GM19467 (cell line): ENCODE measurements around the gene STXBP5L.
"Not testable (repeated sequence)": the region's sequence is repeated elsewhere in the genome, so short reads cannot be mapped to it uniquely, and the experiment has no call there.

ENCODE experiments used
- ATAC-seq: cut with Tn5 transposase; IDR thresholded peaks from one replicate; pipeline ENCODE4 v1.9.1; 2021; ENCODE audit warnings: mild to moderate bottlenecking, moderate library complexity; ENCODE audit not compliant: unreplicated experiment

STXBP5L gene

DNA sequence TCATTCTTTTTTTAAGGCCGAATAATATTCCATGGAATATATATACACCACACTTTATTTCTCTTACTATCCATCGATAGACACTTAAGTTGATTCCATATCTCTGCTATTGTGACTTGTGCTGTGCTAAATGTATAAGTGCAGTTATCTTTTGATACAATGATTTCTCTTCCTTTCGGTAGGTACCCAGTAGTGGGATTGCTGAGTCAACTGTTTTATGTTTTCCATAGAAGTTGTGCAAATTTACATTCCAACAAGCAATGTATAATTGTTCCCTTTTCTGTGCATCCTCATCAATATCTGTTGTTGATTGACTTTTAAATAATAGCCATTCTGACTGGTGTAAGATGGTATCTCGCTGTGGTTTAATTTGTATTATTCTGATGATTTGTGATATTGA is 81.0 kb downstream of the STXBP5L start:
- no peak for ATAC-seq

DNA sequence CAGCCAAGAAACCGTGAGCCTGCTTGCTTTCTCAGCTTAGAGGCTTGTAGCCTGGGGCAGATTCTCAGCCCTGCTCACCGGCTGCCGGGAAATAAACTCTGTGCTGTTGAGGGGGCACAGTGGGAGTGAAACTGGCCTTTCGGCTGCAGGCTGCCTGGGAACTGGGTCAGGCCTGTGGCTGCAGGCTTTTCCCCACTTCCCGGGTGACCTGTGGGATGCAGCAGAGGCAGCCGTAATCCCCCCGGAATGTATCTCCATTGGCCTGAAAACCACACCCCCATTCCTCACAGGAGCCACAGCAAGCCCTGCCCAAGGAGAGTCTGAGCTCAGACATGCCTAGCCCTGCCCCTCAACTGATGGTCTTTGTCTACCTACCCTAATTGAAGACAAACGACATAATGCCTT is 110.9 kb downstream of the STXBP5L start:
- ATAC-seq: no peak

DNA sequence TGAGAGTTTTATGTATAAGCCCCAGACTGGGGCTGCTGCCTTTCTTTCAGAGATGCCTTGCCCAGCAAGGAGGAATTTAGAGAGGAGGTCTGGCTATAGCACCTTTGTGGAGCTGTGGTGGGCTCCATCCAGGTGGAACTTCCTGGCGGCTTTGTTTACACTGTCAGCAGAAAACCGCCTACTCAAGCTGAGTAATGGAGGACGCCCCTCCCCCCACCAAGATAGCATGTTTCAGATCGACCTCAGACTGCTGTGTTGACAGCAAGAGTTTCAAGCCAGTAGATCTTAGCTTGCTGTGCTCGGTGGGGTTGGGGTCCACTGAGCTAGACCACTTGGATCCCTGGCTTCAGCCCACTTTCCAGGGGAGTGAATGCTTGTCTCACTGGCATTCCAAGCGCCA is 155.6 kb downstream of the STXBP5L start:
- ATAC-seq: no peak

DNA sequence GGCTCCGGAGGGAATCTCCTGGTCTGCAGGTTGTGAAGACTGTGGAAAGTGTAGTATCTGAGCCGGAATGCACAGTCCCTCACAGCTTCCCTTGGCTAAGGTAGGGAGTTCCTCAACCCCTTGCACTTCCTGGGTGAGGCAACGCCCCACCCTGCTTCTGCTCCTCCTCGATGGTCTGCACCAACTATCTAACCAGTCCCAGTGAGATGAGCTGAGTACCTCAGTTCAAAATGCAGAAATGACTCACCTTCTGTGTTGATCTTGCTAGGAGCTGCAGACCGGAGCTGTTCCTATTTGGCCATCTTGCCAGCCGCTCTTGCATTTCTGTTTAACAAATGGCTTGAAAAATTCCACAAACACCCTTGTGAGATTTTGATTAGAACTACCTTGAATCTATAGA is 156.1 kb downstream of the STXBP5L start:
- no peak for ATAC-seq

DNA sequence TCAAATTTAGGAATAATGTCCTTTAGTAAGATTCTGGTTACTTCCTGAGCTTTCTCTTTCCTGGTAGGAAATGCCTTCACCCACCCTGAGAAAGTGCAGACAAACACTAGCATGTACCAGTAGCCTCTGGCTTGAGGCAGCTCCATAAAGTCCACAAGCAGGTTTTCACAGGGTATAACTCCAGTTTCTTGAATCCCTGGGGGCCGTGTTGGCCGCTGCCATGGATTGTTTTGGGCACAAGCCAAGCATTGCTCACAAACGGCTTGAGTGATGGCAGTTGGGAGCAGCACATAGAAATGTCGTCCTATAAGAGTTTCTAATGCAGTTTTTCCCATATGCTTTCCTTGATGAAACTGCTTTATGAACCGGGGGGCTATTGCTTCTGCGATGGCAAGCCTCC is 164.1 kb downstream of the STXBP5L start:
- ATAC-seq: no peak

DNA sequence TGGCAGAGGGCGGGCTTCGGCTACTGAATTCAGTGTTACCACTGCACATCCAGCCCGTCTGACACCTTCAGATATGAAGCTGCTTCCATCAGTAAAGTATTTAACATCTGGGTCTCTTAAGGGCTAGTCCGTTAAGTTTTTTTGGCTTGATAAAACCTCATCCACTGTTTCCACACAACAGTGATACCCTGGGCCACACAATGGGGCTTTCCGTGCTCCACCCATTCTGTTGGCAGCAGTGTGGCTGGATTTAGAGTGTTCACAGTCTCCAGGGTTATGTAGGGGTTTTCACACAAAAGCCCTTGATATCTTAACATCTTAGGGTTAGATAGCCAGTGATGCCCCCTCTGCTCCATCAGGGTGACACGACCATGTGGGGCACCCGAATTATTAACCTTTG is 165.0 kb downstream of the STXBP5L start:
- no peak for ATAC-seq

DNA sequence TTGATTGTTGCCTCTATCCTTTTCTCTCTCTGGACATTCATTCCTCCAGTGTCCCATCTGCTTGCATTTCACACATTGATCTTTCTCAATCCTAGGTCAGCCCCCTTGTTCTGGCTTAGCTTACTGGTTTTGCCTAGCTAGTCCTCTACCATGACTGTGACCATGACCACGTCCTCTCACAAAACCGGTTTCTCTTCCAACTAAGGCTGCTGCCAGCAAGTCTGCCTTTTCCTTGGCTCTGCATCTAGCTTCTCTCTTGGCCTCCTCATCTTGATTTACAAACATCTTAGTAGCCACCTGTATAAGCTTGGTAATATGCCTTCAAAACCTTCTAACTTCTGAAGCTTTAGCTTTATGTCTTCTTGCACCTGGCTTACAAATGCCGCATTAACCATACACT is 167.2 kb downstream of the STXBP5L start:
- ATAC-seq: no peak

DNA sequence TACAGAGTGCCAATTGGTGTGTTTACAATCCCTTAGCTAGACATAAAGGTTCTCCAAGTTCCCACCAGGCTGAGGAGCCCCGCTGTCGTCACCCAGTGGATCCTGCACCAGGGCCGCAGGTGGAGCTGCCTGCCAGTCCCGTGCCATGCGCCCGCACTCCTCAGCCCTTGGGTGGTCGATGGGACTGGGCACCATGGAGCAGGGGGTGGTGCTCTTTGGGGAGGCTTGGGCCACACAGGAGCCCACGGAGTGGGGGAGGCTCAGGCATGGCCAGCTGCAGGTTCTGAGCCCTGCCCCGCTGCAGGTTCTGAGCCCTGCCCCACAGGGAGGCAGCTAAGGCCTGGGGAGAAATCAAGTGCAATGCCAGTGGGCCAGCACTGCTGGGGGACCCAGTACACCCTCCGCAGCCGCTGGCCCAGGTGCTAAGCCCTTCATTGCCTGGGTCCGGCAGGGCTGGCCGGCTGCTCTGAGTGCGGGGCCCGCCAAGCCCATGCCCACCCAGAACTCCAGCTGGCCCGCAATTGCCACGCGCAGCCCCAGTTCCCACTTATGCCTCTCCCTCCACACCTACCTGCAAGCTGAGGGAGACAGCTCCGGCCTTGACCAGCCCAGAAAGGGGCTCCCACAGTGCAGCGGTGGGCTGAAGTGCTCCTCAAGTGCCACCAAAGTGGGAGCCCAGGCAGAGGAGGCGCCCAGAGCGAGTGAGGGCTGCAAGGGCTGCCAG is 170.5 kb downstream of the STXBP5L start:
- ATAC-seq: not testable (repeated sequence)

DNA sequence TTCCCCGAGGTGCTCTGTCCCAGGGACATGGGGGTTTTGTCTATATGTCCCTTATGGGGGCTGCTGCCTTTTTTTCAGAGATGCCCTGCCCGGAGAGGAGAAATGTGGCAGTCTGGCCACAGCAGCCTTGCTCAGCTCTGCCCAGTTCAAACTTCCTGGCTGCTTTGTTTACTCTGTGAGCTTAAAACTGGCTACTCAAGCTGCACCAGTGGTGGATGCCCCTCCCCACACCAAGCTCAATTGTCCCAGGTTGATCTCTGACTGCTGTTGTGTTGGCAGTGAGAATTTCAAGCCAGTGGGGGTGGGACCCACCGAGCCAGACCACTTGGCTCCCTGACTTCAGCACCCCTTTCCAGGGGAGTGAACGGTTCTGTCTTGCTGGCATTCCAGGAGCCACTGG is 188.9 kb downstream of the STXBP5L start:
- no peak for ATAC-seq

DNA sequence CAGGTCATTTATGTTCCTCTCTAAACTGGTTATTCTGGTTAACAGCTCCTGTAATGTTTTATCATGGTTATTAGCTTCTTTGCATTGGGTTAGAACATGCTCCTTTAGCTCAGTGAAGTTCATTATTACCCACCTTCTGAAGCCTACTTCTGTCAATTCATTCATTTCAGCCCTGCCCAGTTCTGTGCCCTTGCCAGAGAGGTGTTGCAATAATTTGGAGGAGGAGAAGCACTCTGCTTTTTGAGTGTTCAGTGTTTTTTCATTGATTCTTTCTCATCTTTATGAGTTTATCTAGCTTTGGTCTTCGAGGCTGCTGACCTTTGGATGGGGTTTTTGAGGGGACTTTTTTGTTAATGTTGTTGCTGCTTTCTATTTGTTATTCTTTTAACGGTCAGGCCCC is 203.1 kb downstream of the STXBP5L start:
- not testable (repeated sequence) for ATAC-seq

DNA sequence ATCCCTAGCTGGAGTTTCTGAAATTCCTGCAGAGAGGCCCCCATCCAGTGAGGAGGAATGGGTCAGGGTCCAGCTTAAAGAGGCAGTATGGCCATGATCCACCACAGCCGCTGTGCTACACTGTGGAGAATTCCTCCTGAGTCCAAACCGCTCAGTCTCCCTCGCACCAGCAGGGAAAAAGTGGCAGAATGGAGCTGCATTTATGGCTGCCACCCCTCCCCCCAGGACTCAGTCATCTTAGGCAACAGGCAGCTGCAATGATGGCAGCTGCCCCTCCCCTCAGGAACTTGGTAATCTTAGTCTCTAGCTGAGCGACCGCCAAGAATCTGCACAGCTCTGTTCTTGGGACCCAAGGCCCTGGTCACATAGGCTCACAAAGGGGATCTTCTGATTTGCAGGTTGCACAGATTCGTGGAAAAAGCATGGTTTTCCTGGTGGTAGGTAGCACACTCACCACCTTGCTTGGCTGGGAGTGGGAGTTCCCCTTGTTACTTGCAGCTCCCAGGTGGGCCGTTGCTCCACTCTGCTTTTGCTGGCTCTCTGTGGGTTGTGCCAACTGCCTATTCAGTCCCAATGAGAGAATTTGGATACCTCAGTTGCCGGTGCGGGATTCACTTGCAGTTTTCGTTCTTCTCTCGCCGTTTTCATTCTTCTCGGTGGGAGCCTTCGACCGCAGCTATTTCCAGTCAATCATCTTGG is 204.1 kb downstream of the STXBP5L start:
- no peak for ATAC-seq

DNA sequence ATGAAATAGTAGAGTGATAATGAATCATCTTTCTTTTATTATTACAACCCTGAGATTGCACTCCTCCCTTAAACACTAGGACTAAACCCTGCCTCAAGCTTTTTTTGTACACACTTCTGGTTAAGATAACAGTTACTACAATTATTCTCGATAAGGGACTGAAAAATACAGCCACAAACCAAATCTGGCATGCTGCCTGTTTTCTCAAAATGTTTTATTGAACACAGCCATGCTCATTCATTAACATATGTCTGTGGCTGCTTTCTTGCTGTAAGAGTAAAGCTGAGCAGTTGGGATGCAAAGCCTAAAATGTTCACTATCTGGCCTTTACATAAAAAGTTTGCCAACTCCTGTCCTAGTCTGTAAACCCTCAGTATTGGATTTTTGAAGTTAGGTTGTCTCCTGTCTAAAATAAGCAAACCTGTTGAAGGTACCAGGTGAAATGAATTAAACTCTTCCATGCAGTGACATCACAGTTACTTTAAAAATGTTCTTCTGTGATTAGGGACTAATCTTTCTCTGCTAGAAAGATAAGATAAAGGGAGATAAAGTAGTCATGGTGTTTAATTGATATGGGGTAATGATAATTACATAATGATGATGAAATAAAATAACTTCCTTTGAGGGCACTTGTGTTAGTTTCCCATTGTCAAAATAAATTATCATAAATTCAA is 218.2 kb downstream of the STXBP5L start:
- ATAC-seq: no peak

DNA sequence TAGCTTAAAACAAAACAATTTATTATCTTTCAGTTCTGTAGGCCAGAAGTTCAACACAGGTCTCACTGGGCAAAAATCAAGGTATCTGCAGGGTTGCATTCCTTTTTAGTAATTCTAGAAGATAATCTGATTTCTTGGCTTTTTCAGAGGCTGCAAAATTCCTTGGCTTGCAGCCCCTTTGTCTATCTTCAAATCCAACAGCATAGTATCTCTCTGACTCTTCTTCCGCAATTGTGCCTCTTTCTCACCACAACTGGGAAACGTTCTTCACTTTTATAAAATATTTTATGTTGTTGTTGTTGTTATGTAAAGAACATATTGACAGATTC is 218.7 kb downstream of the STXBP5L start:
- ATAC-seq: no peak

DNA sequence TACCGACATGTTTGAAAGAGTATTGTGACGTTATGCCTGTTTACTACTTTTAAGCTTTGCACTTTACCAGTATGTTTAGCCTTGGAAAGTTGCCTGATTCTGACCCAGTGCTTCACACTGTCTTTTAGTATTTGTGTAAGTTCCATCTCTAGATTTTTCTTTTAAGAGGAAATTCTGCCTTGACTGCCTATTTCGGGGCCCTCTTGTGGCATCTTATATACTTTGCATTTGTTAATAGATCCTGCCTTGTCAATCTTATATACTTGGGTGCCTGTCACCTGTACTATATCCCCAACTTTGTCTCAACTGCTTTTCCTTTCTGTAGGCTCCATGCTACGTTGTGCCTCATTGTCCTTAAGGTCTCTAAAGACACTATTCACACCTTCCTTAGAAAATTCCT is 244.6 kb downstream of the STXBP5L start:
- ATAC-seq: no peak

DNA sequence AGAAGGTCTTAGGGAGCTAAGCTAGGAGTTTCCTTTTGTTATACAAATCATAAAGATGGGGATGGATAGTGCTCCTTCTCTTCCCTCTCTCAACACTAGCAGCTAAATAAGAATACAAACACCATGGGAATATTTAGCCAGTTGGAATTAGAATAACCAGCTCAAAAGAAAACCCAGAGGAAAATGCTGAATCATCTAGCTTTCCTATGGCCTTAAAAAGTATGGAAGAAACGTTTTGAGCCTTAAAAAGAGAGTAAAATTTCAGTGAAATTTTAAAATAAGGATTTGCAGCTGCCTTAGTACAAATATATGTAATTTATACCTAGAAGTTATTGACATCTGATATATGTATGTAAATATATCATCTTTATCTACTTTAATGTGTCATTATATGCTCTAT is 245.8 kb downstream of the STXBP5L start:
- ATAC-seq: no peak

DNA sequence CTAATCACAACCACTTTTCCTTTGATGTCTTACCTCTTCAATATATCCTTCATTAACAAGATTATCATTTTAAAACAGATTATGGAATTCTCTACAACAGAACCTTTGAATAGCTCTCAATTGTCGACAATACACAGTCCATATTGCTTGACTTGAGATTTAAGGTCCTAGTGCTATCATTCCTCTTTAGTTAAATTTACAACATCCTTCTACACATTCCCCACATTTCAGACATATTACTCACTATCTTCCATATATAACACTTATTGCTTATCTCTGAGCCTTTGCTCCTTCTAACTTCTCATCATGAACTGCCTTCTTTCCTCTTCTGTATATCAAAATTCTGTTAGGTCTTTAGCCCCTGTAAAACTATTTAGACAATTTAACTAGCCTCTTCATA is 247.0 kb downstream of the STXBP5L start:
- no peak for ATAC-seq

DNA sequence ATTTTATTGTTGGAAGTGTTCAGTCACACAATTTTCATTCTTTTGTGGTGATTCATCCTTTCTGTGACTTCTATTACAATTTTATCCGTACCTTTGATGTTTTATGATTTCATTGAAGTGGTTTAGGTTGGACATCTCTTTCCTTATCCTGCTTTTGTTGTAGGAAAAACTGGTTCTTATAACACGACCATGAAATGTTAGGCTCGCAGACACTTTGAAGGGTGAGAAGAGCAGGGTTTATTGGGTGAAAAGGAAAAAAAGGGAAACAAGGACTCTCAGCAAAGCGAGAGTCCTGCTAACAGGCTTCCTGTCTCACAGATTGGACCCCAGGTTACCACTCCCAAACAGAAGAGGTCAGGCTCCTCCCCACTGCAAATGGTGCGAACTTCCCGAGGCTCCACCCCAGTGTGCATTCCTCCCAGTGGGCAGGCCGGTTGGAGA is 257.4 kb downstream of the STXBP5L start:
- no peak for ATAC-seq

DNA sequence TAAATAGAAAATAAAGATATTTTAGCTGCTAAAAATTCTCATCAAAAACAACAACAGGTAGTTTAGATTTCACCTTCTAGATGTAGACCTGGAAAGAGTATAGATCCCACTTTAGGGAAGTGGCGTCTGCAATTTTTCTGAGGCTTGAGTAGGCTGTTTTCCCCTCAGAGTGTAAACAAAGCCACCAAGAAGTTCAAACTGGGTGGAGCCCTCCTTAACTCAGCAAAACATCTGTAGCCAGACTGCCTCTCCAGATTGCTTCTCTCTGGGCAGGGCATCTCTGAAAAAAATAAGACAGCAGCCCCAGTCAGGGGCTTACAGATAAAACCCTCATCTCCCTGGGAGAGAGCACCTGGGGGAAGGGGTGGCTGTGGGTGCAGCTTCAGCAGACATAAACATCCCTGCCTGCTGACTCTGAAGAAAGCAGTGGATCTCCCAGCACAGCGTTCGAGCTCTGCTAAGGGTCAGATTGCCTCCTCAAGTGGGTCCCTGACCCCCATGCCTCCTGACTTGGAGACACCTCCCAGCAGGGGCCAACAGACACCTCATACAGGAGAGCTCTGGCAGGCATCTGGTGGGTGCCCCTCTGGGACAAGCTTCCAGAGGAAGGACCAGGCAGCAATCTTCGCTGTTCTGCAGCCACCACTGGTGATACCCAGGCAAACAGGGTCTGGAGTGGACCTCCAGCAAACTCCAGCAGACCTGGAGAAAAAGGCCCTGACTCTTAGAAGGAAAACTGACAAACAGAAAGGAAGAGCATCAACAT is 259.6 kb downstream of the STXBP5L start:
- ATAC-seq: no peak

DNA sequence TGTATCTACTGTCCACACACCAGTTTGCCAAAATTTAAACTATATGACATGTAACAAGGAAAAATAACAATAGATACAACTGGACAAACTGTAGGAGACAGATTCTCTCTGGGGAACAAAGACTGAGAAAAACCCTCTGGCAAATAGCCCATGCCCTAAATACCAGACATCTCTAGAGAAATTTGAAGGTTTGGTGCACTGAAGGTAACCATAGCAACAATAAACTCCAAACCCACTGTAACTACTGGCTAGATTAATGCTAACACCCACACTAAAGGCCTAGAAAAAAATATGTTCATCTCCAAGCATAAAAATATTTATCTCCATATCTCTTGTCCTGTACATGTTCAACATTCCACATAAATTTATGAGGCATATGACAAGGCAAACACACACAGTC is 267.1 kb downstream of the STXBP5L start:
- no peak for ATAC-seq

DNA sequence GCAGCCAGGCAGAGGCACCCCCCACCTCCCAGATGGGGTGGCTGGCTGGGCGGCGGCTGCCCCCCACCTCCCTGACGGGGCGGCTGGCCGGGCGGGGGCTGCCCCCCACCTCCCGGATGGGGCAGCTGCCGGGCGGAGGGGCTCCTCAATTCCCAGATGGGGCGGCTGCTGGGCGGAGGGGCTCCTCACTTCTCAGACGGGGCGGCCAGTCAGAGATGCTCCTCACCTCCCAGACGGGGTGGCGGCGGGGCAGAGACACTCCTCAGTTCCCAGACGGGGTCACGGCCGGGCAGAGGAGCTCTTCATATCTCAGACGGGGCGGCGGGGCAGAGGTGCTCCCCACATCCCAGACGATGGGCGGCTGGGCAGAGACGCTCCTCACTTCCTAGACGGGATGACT is 282.6 kb downstream of the STXBP5L start:
- not testable (repeated sequence) for ATAC-seq

DNA sequence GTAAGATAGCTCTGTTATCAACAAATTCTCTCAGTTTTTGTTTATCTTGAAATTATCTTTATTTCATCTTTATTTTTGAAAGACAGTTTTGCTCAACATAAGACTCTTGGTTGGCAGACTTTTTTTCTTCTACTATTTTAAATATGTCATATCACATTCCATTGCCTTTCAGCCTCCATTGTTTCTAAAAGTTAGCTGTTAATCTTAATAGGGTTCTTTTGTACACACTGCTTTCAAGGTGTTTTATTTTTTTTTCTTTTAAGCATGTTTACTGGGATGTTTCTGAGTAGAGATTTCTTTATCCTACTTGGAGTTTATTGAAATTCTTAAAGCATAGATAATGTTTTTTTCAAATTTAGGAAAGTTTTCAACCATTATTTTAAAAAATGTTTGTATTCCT is 294.6 kb downstream of the STXBP5L start:
- no peak for ATAC-seq
